Suppressor macrophage treated with lipopolysaccharide for 4 hours (primary cell): ENCODE data around the gene CCNF.
A peak's percentile ranks its signal among the peaks of the same experiment; 100 is the strongest.

ENCODE experiments used
- DNase-seq: peaks from one replicate; pipeline ENCODE4 v3.0.0-alpha.2; 2020

Gene CCNF

GRCh38 chr16:2487903-2488531, 58.8 kb downstream of the CCNF start:
- DNase-seq, result peak; percentile 76

DNA sequence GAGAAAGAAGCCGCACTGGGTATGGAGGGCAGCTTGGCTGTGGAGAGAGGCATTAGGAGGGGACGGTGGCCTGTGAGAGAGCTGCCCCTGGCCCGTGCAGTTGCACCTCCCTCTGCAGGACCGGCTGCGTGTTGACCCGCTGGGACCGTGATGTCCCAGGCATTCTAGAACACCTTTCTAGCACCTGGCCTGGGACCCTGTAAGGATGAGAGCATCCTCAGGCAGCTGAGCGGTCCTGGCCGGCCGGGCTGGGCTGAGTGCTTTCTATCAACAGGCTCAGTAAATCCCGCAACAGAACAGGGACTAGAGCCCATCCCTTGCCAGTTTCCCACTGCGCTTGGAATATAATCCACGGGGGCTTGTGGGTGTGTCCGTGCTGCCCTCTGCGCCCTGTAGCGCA, 60.3 kb downstream of the CCNF start:
- DNase-seq, result no peak

GRCh38 chr16:2490190-2491105, 61.2 kb downstream of the CCNF start:
- DNase-seq, result no peak

GRCh38 chr16:2492292-2492691, 63.0 kb downstream of the CCNF start:
- no peak for DNase-seq

- DNase-seq, result no peak
Measured at GRCh38 chr16:2493605-2494004, 64.4 kb downstream of the CCNF start.

DNA sequence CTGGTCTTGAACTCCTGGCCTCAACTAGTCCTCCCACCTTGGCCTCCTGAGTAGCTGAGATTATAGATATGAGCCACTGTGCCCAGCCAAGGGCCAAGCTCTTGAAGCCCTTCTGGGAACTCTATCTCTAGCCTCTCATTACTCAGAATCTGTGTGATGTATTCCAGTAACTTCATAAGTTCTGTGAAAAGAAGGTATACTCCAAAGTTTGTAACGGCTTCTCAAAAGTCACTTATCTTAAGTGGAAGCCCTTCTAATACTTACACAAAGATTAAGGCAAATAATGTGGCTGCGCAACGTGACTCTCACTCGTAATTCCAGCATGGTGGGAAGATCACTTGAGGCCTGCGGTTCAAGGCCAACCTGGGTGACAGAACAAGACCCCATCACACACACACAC, 65.4 kb downstream of the CCNF start:
- no peak for DNase-seq

DNA sequence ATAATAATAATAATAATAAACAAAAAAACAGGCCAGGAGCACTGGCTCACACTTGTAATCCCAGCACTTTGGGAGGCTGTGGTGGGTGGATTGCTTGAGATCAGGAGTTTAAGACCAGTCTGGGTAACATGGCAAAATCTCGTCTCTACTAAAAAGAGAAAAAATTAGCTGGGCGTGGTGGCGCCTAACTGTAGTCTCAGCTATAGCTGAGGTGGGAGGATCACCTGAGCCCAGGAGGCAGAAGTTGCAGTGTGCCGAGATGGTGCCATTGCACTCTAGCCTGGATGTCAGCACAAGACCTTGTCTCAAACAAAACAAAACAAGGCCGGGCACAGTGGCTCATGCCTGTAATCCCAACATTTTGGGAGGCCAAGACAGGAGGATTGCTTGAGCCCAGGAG, 65.8 kb downstream of the CCNF start:
- no peak for DNase-seq

DNA sequence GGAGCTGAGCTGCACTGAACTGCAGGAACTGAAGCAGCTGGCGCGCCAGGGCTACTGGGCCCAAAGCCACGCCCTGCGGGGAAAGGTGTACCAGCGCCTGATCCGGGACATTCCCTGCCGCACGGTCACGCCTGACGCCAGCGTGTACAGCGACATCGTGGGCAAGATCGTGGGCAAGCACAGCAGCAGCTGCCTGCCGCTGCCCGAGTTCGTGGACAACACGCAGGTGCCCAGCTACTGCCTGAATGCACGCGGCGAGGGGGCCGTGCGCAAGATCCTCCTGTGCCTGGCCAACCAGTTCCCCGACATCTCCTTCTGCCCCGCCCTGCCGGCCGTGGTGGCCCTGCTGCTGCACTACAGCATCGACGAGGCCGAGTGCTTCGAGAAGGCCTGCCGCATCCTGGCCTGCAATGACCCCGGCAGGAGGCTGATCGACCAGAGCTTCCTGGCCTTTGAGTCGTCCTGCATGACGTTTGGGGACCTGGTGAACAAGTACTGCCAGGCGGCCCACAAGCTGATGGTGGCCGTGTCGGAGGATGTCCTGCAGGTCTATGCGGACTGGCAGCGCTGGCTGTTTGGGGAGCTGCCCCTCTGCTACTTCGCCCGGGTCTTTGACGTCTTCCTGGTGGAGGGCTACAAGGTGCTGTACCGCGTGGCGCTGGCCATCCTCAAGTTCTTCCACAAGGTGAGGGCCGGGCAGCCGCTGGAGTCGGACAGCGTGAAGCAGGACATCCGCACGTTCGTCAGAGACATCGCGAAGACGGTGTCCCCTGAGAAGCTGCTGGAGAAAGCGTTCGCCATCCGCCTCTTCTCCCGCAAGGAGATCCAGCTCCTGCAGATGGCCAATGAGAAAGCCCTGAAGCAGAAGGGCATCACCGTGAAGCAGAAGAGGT, 67.2 kb downstream of the CCNF start:
- DNase-seq, result no peak

GRCh38 chr16:2497116-2497630, 67.9 kb downstream of the CCNF start:
- no peak for DNase-seq

DNA sequence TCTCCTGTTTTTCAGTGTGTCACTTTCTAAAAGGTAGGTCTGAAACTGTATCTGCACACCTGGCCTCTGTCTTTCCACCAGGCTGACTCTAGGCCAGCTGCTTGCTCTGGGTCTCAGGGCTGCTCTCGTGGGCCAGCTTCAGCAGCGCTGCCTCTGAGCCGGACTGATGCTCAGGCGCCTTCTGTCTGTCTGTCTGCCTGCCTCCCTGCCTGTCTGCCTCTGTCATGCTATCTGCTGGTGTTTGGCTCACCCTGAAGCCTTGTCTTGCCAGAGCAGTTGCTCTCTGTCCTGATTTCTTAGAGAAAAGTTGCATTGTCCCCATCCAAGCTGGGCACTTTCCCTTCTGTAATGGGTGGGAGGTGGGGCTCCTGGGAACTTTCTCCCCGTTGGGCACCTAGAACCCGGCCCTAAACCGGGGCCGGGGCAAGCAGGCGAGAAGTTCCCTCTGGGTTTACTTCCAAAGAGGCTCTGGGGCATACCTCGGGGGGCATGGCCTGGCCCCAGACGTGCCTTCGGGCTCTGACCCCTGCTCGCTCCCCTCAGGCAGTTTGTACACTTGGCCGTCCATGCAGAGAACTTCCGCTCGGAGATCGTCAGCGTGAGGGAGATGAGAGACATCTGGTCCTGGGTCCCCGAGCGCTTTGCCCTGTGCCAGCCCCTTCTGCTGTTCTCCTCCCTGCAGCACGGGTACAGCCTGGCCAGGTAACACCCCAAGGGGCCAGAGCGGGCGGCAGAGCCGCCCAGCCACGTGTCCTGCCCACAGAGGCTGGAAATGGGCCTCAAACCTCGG, 68.6 kb downstream of the CCNF start:
- DNase-seq, result no peak

DNA sequence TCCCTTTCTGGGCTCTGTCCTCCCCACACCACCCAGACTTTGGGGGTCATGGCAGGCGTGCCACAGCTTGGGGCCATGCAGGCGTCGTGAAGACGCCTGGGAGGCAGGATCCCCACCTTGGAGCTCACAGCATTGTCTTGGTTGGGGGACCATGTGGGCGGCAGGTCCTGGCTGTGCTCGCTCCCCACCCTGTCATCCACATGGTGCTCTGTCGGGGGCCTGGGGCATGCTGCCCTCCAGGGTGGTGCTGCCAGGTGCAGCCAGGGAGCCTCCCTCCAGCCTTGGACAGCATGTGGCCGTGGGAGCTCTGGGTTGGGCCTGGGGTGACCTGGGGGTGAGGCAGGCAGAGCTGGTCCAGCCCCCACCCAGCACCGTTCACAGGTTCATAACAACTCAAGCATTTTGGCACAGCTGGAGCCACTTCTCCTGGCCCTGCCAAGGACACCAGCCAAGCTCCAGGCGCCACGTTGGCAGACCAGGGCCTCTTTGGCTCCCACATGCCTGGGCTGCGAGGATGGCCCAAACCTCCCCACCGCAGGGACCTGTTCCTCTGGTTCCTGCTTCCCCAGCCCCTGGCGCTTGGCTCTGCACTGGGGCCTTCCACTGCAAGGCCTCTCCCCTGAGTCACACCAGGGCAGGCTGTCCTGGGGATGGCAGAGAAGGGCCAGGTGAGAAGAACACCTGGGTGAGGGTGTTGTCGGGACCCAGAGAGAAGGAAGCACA, 69.4 kb downstream of the CCNF start:
- no peak for DNase-seq

- DNase-seq, result no peak
Measured at GRCh38 chr16:2499454-2499853, 70.2 kb downstream of the CCNF start.

DNA sequence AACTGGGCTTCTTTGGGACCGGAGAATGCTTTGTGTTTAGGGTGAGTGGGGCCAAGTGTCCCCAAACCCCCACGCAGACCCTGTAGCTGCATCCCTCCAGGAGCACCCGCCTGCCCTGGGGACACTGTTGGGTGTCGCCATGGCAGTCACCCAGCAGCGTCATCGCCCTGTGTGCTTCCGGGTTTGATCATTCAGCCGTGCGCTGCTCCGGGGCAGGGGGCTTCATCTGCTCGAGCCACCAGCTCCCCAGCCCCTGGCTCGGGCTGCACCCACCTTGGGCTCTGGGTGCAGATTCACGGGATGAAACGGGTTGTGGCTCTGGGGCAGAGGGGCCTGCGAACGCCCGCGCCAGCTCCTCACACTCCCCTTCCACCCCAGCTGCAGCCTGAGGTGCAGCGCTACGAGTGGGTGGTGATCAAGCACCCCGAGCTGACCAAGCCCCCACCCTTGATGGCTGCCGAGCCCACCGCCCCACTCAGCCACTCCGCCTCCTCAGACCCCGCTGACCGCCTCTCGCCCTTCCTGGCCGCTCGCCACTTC, 70.7 kb downstream of the CCNF start:
- DNase-seq, result no peak

GRCh38 chr16:2500430-2500917, 71.2 kb downstream of the CCNF start:
- DNase-seq, result no peak

- DNase-seq, result peak; percentile 89
Measured at GRCh38 chr16:2500918-2501750, 71.9 kb downstream of the CCNF start.

DNA sequence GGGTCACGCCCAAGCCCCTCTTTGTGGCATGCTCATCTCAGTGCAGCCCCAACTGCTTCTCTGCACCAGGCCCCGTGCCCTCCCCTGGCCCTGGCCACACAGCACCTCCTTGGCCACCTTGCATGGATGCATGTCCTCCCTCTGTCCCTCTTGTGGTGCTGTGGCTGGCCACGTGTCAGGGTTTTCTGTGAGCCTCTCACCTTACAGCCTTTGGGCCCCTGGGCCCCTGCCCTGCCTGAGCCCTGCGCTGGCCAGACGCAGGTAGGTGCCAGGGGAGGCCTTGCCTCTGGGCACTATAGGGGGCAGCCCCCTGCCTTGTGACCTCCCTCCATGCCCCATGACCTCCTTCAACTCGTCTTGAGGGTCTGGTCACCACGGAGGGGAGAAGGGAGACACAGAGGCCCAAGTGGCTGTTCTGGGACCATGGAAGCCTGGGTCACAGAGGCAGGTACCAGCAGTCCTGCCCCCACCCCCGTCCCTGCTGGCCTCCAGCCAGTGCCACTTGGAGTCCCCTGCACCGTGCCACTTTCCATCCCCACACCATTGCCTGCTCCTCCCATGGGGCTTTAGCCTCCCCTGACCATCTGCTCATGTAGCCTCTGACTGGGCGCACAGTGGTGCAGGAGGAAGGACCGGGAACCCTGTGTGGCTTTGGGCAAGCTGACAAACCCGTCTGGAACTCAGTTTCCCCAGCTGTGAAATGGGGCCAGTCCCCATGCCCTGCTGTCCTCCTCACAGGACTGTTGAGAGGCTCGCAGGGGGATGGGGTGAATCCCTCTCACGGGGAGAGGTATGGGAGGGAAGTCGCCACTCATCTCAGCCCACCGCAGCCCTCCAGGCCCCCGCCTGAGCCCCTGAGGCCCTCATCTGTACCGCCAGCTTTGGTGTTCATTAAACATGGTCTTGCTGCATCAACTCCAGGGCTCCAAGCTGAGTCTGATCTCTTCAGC, 73.0 kb downstream of the CCNF start:
- no peak for DNase-seq

- no peak for DNase-seq
Measured at GRCh38 chr16:2505695-2506094, 76.4 kb downstream of the CCNF start.

GRCh38 chr16:2507052-2507659, 77.9 kb downstream of the CCNF start:
- peak; percentile 69 for DNase-seq
